Ishikawa (cell line): ENCODE results near the gene PRKCE.

Experiments
- CEBPB ChIP-seq: IDR thresholded peaks from 2 replicates; pipeline ENCODE4 v1.6.1; 2012
- CREB1 ChIP-seq: IDR thresholded peaks from 2 replicates; pipeline ENCODE4 v1.6.1; 2012; ENCODE audit warnings: low read depth
- EGR1 ChIP-seq: IDR thresholded peaks from 2 replicates; pipeline ENCODE4 v1.6.1; 2012
- EP300 ChIP-seq: IDR thresholded peaks from 2 replicates; pipeline ENCODE4 v1.6.1; 2012; ENCODE audit warnings: borderline replicate concordance
- FOXM1 ChIP-seq: IDR thresholded peaks from 2 replicates; pipeline ENCODE4 v1.6.1; 2012; ENCODE audit warnings: low read depth, borderline replicate concordance
- NFIC ChIP-seq: IDR thresholded peaks from 2 replicates; pipeline ENCODE4 v1.6.1; 2012
- RAD21 ChIP-seq: IDR thresholded peaks from 2 replicates; pipeline ENCODE4 v1.6.1; 2012; ENCODE audit warnings: low read depth
- TAF1 ChIP-seq: IDR thresholded peaks from 2 replicates; pipeline ENCODE4 v1.6.1; 2012; ENCODE audit warnings: low read depth, mild to moderate bottlenecking
- TCF12 ChIP-seq: IDR thresholded peaks from 2 replicates; pipeline ENCODE4 v1.6.1; 2012; ENCODE audit warnings: low read depth
- TEAD4 ChIP-seq: IDR thresholded peaks from 2 replicates; pipeline ENCODE4 v1.6.1; 2012
- YY1 ChIP-seq: IDR thresholded peaks from 2 replicates; pipeline ENCODE4 v1.6.1; 2012; ENCODE audit warnings: low read depth
- ZBTB7A ChIP-seq: IDR thresholded peaks from 2 replicates; pipeline ENCODE4 v1.6.1; 2012; ENCODE audit warnings: low read depth
- TF ChIP-seq, protein P1 (sequence below): IDR thresholded peaks from 2 replicates; pipeline ENCODE4 v1.6.1; 2012
- TF ChIP-seq, protein P2 (sequence below): IDR thresholded peaks from 2 replicates; pipeline ENCODE4 v1.6.1; 2012
- TF ChIP-seq, protein P3 (sequence below): IDR thresholded peaks from 2 replicates; pipeline ENCODE4 v1.6.1; 2012; ENCODE audit warnings: low read depth, mild to moderate bottlenecking

The PRKCE gene

DNA sequence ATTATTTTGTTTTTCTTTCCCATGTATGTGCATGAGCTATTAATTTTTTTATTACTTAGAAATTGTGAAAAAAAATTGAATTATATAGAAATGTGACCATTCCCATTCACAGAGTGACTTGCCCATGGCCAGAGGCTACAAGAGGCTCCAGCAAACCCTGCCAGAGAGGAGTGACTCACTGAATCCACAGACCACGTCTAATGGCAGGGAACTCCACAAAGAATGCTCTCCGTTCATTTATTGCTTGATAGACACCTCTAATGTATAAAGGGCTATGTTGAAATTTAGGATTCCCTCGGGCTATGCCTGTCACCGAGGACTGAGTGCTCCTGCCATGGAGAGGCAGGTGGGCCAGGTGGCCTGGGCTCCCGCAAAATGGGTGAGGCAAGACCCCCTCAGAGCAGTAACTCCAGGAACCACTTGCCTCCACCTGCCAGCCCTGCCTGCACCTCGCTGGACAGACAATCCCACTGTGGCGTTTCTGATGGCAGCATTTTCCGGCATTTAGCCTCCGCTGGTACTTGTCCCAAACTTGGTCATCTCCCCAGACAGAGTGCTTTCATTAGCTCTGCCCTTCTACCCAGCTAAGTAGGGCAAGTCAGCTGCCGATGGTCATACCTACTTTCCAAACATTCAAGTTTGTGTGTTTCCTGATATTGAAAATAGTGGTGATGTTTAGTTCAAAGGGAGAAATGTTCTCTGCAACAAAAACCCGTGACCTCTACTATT, 200.3 kb downstream of the PRKCE start:
- TF ChIP-seq CEBPB: no peak
- no peak for TF ChIP-seq TAF1
- TF ChIP-seq EGR1: no peak
- TF ChIP-seq, protein P1, sequence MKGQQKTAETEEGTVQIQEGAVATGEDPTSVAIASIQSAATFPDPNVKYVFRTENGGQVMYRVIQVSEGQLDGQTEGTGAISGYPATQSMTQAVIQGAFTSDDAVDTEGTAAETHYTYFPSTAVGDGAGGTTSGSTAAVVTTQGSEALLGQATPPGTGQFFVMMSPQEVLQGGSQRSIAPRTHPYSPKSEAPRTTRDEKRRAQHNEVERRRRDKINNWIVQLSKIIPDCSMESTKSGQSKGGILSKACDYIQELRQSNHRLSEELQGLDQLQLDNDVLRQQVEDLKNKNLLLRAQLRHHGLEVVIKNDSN: no peak
- TF ChIP-seq EP300: no peak
- TF ChIP-seq CREB1: no peak
- no peak for TF ChIP-seq YY1
- no peak for TF ChIP-seq ZBTB7A
- no peak for TF ChIP-seq FOXM1
- TF ChIP-seq RAD21: no peak
- TF ChIP-seq, protein P2, sequence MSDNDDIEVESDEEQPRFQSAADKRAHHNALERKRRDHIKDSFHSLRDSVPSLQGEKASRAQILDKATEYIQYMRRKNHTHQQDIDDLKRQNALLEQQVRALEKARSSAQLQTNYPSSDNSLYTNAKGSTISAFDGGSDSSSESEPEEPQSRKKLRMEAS: no peak
- TF ChIP-seq NFIC: no peak
- no peak for TF ChIP-seq TCF12
- TF ChIP-seq, protein P3, sequence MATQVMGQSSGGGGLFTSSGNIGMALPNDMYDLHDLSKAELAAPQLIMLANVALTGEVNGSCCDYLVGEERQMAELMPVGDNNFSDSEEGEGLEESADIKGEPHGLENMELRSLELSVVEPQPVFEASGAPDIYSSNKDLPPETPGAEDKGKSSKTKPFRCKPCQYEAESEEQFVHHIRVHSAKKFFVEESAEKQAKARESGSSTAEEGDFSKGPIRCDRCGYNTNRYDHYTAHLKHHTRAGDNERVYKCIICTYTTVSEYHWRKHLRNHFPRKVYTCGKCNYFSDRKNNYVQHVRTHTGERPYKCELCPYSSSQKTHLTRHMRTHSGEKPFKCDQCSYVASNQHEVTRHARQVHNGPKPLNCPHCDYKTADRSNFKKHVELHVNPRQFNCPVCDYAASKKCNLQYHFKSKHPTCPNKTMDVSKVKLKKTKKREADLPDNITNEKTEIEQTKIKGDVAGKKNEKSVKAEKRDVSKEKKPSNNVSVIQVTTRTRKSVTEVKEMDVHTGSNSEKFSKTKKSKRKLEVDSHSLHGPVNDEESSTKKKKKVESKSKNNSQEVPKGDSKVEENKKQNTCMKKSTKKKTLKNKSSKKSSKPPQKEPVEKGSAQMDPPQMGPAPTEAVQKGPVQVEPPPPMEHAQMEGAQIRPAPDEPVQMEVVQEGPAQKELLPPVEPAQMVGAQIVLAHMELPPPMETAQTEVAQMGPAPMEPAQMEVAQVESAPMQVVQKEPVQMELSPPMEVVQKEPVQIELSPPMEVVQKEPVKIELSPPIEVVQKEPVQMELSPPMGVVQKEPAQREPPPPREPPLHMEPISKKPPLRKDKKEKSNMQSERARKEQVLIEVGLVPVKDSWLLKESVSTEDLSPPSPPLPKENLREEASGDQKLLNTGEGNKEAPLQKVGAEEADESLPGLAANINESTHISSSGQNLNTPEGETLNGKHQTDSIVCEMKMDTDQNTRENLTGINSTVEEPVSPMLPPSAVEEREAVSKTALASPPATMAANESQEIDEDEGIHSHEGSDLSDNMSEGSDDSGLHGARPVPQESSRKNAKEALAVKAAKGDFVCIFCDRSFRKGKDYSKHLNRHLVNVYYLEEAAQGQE: no peak
- TF ChIP-seq TEAD4: no peak

DNA sequence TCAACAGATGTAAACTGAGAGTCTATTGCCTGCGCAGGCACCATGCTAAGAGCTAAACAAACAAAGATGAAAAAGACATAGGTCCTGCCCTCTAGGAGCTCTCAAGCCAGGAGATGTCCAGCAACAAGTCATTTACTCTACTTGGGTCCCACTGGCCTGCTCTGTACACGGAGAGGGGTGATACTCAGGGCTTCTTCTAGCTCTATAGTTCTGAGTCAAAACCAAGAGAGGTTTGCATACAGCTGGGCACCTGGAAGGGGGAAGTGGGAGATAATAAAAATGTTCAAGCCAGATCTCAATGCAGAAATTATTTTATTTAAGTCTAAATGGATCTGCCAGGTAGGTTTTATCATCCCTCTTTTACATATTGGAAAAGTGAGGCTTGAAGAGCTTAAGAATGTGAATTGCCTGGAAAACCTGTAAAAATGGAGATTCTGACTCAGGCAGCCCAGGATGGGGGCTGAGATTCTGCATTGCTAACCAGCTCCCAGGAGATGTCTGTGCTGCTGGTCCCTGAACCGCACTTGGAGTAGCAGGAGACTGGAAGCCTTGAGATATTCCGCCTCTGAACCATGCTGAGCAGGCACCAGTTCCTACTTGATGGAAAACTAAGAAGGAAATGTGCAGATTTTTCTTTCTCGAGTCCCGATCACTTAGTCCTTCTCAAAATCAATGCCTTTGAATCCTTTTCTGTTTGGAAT, 201.1 kb downstream of the PRKCE start:
- TF ChIP-seq CREB1 (no peak), ZBTB7A (no peak), FOXM1 (no peak), RAD21 (no peak), YY1 (no peak), TAF1 (no peak), CEBPB (no peak), TCF12 (no peak)
- TF ChIP-seq, protein P3: no peak
- TF ChIP-seq, protein P2: no peak

DNA sequence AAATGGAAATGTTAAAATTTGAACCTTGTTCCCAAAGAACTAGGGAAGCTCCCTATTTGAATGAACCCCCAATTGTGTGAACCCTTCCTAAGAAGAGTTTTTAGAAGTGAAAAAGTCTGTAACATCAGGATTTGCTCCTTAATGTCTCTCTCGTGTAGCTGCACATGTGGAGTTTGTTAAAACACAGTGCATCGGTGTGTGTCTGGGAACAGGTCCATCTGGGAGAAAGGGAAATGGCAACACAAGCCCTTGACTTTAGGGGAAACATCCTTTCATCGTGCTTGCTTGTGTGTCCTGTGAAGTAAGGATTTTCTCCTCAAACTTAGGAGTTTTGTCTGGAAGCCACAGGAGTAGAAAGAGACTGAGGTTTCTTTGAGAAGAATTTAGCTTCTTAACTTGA, 203.9 kb downstream of the PRKCE start:
- TF ChIP-seq EP300 (no peak), FOXM1 (no peak), TAF1 (no peak), TEAD4 (no peak), RAD21 (no peak), EGR1 (no peak), NFIC (no peak), CREB1 (no peak), CEBPB (no peak), ZBTB7A (no peak), TCF12 (no peak)
- TF ChIP-seq, protein P2: no peak
- TF ChIP-seq, protein P1: no peak

DNA sequence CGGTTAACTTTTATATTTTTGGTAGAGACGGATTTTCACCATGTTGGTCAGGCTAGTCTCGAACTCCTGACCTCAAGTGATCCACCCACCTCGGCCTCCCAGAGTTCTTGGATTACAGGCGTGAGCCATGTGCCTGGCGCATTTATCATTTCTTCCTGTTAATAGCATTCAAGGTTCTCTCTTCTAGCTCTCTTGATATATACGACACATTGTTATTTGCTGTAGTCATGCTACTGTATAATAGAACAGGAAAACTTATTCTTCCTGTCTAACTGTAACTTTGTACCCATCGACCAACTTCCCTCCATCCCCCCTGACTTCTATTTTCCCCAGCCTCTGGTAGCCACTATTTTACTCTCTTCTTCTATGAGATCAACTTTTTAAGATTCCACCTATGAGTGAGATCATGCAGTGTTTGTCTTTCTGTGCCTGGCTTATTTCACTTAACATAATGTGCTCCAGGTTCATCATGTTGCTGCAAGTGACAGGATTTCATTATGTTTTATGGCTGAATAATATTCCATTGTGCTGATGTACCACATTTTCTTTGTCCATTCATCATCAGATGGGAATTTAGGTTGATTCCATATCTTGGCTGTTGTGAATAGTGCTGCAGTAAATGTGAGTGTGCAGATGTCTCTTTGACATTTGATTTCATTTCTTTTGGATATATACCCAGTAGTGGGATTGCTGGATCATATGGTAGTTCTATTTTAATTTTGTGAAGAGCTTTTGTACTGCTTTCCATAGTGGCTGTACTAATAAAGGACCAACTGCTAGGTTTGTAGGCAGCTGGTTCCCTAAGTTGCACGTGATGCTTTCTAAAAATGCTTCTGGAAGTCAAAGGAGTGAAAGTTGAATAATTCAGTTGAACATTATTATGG, 205.2 kb downstream of the PRKCE start:
- TF ChIP-seq FOXM1: no peak
- TF ChIP-seq, protein P1: no peak
- TF ChIP-seq CEBPB: no peak
- TF ChIP-seq CREB1: no peak
- TF ChIP-seq, protein P3: no peak
